Keratinocyte (primary cell): ENCODE measurements around the gene CACNB2. TPM values are rescaled to one million over a fixed set of nuclear protein-coding genes. Genes with fewer than 3 reads are reported as not detected.

Experiments
- DNase-seq: peaks from one replicate; pipeline ENCODE4 v3.0.0-alpha.2; 2011; ENCODE audit warnings: low read depth, missing footprints, low spot score
- FAIRE-seq: peaks from 2 replicates; lab custom pipeline; 2011; peaks lifted over from hg19 to GRCh38; lab: Jason Lieb, UNC
- H2AFZ ChIP-seq: 2 replicates; pipeline ENCODE4 v1.6.0; 2012; ENCODE audit warnings: low read length, control low read depth, inconsistent platforms; ENCODE audit not compliant: control insufficient read depth
- H3K27ac ChIP-seq: 2 replicates; pipeline ENCODE4 v1.5.1; 2011; ENCODE audit warnings: low read length; ENCODE audit not compliant: control insufficient read depth, insufficient read depth
- H3K27me3 ChIP-seq: 3 replicates; pipeline ENCODE4 v1.6.0; 2011; ENCODE audit warnings: low read length; ENCODE audit not compliant: control insufficient read depth, insufficient read depth; ENCODE audit errors: extremely low read depth
- H3K36me3 ChIP-seq, 2 experiments: 2 replicates in 1 of 2; 3 replicates in 1 of 2; pipeline ENCODE4 v1.5.1; 2011; ENCODE audit warnings: low read length in 2 of 2, mild to moderate bottlenecking in 1 of 2; ENCODE audit not compliant: control insufficient read depth in 2 of 2, insufficient read depth in 2 of 2; ENCODE audit errors: extremely low read depth in 1 of 2
- H3K4me1 ChIP-seq: 3 replicates; pipeline ENCODE4 v1.5.1; 2011; ENCODE audit warnings: low read length; ENCODE audit not compliant: control insufficient read depth, insufficient read depth; ENCODE audit errors: extremely low read depth
- H3K4me2 ChIP-seq: 3 replicates; pipeline ENCODE4 v1.6.0; 2011; ENCODE audit warnings: low read depth, low read length; ENCODE audit not compliant: control insufficient read depth, insufficient read depth; ENCODE audit errors: extremely low read depth
- H3K4me3 ChIP-seq, 3 experiments: fragments of 200-600 bp in 1 of 3; sonication (generic) in 1 of 3; 2 replicates in 2 of 3; 3 replicates in 1 of 3; pipeline ENCODE4 v1.5.1; 2011 to 2016; ENCODE audit warnings: low read length in 3 of 3, mild to moderate bottlenecking in 3 of 3, control low read depth in 2 of 3, inconsistent platforms in 1 of 3, low read depth in 1 of 3, mixed read lengths in 1 of 3, mixed run types in 1 of 3, moderate library complexity in 1 of 3; ENCODE audit not compliant: control insufficient read depth in 2 of 3, insufficient read depth in 2 of 3; ENCODE audit errors: extremely low read depth in 1 of 3
- H3K79me2 ChIP-seq: 2 replicates; pipeline ENCODE4 v1.6.0; 2012; ENCODE audit warnings: low read length; ENCODE audit not compliant: control insufficient read depth, insufficient read depth
- H3K9ac ChIP-seq: 3 replicates; pipeline ENCODE4 v1.6.0; 2011; ENCODE audit warnings: low read length; ENCODE audit not compliant: control insufficient read depth, insufficient read depth; ENCODE audit errors: extremely low read depth
- H3K9me1 ChIP-seq: 3 replicates; pipeline ENCODE4 v1.6.0; 2011; ENCODE audit warnings: low read length; ENCODE audit not compliant: control insufficient read depth, insufficient read depth; ENCODE audit errors: extremely low read depth
- H3K9me3 ChIP-seq: 2 replicates; pipeline ENCODE4 v1.5.1; 2012; ENCODE audit warnings: low read depth, low read length; ENCODE audit not compliant: control insufficient read depth
- H4K20me1 ChIP-seq: 3 replicates; pipeline ENCODE4 v1.6.0; 2011; ENCODE audit warnings: low read length; ENCODE audit not compliant: control insufficient read depth, insufficient read depth; ENCODE audit errors: extremely low read depth
- CTCF ChIP-seq, 3 experiments: IDR thresholded peaks in 1 of 3; conservative IDR thresholded peaks in 1 of 3; optimal IDR thresholded peaks in 1 of 3; 2 replicates in 2 of 3; 3 replicates in 1 of 3; pipeline versions ENCODE3 to v1.5.1; 2011; ENCODE audit warnings: low read length in 3 of 3, mild to moderate bottlenecking in 3 of 3, moderate library complexity in 2 of 3, control low read depth in 1 of 3, inconsistent platforms in 1 of 3; ENCODE audit not compliant: insufficient read depth in 2 of 3; ENCODE audit errors: extremely low read depth in 1 of 3
- EZH2 ChIP-seq: IDR thresholded peaks from one replicate; pipeline ENCODE4 v1.6.1; 2012; ENCODE audit warnings: inconsistent platforms, mild to moderate bottlenecking, low read length, moderate library complexity
- dilution Hi-C: fragments of 300-500 bp; cut with MboI; formaldehyde crosslinking; loops from one replicate; pipeline ENCODE4 v1.7.0; 2020; ENCODE audit warnings: low sequenced_read_pairs; ENCODE audit not compliant: extremely low pct_ligation_motif_present
- polyA plus RNA-seq, 5 experiments: library from polyadenylated mRNA; depleted of rRNA in 3 of 5; stranded (reverse) in 3 of 5; stranded (forward) in 1 of 5; unstranded in 1 of 5; fragments of >200 nt; gene quantifications; 1 replicate in 1 of 5; 2 replicates in 3 of 5; 3 replicates in 1 of 5; pipeline versions ENCODE4 v1.2.1 to v1.2.3, GENCODE V29; 2011 to 2012; ENCODE audit warnings: missing spikeins in 2 of 5, low read depth in 1 of 5, low replicate concordance in 1 of 5

CACNB2 gene
- polyA plus RNA-seq, 1 donor (not counting 4 experiments of a cell fraction or from before 2014, with no cell fraction given) = 0.03 TPM

DNA sequence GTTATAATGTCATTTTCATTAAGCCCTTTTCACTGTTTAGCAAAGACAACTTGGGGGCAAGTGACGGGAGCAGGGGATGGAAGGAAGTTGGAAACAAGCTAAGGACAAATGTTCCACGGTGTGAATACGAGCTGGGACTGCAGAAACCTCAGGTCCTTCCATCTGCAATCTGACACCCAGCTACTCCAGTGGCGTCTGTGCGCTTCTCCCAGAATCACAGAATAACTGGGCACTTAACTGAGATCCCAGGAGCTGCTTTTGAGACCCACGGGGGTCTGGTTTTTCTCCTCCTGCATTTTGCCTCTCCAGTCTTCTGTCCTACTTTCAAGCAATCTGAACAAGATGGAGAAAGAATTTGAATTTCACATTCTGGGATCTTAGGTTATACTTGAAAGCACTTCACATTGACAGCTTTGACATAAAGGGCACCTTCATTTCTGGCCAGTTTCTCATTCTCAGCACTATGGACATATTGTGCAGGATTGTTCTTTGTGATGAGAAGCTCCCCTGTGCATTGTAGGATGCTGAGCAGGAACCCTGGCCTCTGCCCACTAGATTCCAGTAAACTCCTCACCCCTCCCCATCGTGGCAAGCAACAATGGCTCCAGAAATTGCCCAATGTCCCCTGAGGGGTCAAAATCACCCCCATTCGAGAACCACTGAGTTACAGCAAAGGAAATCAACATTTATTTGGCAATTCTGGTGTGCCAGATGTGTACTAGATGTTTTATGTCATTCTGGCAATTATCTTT is 194.1 kb downstream of the CACNB2 start:
- H3K4me1 ChIP-seq = no peaks in the 10 kb centered on the region
- dilution Hi-C loops = no loop called here
- H4K20me1 ChIP-seq = no peaks in the 10 kb centered on the region
- TF ChIP-seq CTCF (optimal IDR thresholded peaks at IDR 0.05 in 1 of 3, IDR thresholded peaks at IDR 0.05 in 1 of 3, conservative IDR thresholded peaks at IDR 0.05 in 1 of 3; ENCODE audit: extremely low read depth in 1 of 3, insufficient read depth in 2 of 3, low read length in 3 of 3) (no peak), EZH2 (no peak)
- no peaks in the 10 kb centered on the region for H3K9me1 ChIP-seq
- H3K9me3 ChIP-seq = no peaks in the 10 kb centered on the region
- H3K4me3 ChIP-seq = no peak overlapping the region
- no peak overlapping the region for H3K27ac ChIP-seq
- no peak for DNase-seq
- no peaks in the 10 kb centered on the region for H3K27me3 ChIP-seq
- H3K9ac ChIP-seq = no peak overlapping the region
- H2AFZ ChIP-seq = no peak overlapping the region
- H3K79me2 ChIP-seq = no peaks in the 10 kb centered on the region
- H3K36me3 ChIP-seq = no peaks in the 10 kb centered on the region
- H3K4me2 ChIP-seq = no peak overlapping the region
- FAIRE-seq = no peak

GRCh38 chr10:18340496-18341051 is 200.3 kb downstream of the CACNB2 start:
- no peaks in the 10 kb centered on the region for H3K36me3 ChIP-seq
- no peaks in the 10 kb centered on the region for H3K4me1 ChIP-seq
- peak overlapping the region in 1 of 3 experiments; percentile 18 for H3K4me3 ChIP-seq
- H3K79me2 ChIP-seq = no peaks in the 10 kb centered on the region
- H2AFZ ChIP-seq = no peak overlapping the region
- H3K9me1 ChIP-seq = no peaks in the 10 kb centered on the region
- no peaks in the 10 kb centered on the region for H3K27me3 ChIP-seq
- H3K9me3 ChIP-seq = no peaks in the 10 kb centered on the region
- DNase-seq = no peak
- no peak overlapping the region for H3K27ac ChIP-seq
- H3K4me2 ChIP-seq = peak overlapping the region; percentile 42
- no peak for FAIRE-seq
- H4K20me1 ChIP-seq = no peaks in the 10 kb centered on the region
- no peak for TF ChIP-seq EZH2
- no peak for TF ChIP-seq CTCF (optimal IDR thresholded peaks at IDR 0.05 in 1 of 3, IDR thresholded peaks at IDR 0.05 in 1 of 3, conservative IDR thresholded peaks at IDR 0.05 in 1 of 3; ENCODE audit: extremely low read depth in 1 of 3, insufficient read depth in 2 of 3, low read length in 3 of 3)
- no peak overlapping the region for H3K9ac ChIP-seq
- dilution Hi-C loops = no loop called here
